HepG2 (cell line): ENCODE results near the gene OR51A7.

Experiments used
- FOXJ3 ChIP-seq: sonication (generic); formaldehyde crosslinking; IDR thresholded peaks from 2 replicates; pipeline ENCODE4 v1.4.0; 2020; ENCODE audit warnings: missing genetic modification reagents, mild to moderate bottlenecking, borderline replicate concordance
- POLR2A ChIP-seq, 2 experiments: IDR thresholded peaks; 2 replicates each; pipeline ENCODE4 v1.6.1; 2011; ENCODE audit warnings: low read depth in 2 of 2, low read length in 2 of 2, mild to moderate bottlenecking in 1 of 2, moderate library complexity in 1 of 2; ENCODE audit not compliant: insufficient read depth in 1 of 2
- TCF7L2 ChIP-seq: IDR thresholded peaks from 2 replicates; pipeline ENCODE4 v1.6.1; 2011; ENCODE audit warnings: mild to moderate bottlenecking, low read depth, low read length, moderate library complexity

DNA sequence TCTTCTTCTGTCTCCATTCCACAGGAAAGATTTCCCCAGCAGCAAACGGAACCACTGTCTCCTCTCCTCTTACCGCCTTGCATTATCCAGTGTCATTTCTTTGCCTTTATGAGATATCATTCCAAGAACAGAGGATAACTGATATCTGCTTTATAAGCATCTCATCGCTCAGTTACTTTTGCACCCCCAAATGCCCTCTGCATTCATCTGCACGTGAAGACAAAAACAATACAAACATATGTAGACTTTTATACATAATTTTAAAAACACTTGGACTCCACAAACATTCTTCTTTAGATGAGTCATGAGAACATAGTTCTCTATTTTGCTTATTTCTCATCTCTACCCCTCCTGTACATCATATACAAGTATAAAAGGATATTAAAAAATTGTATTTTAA is 22.4 kb upstream of the OR51A7 start:
- TF ChIP-seq FOXJ3 (CRISPR knock-in tag) (no peak), TCF7L2 (no peak), POLR2A (IDR thresholded peaks at IDR 0.05; ENCODE audit: insufficient read depth in 1 of 2, low read depth in 2 of 2, low read length in 2 of 2) (no peak)
